NK-92 (cell line): ENCODE results near the gene DMD.

ENCODE experiments used
- DNase-seq: peaks from one replicate; lab custom pipeline; 2025; ENCODE audit not compliant: unreplicated experiment; lab: John Stamatoyannopoulos, UW

DMD gene

DNA sequence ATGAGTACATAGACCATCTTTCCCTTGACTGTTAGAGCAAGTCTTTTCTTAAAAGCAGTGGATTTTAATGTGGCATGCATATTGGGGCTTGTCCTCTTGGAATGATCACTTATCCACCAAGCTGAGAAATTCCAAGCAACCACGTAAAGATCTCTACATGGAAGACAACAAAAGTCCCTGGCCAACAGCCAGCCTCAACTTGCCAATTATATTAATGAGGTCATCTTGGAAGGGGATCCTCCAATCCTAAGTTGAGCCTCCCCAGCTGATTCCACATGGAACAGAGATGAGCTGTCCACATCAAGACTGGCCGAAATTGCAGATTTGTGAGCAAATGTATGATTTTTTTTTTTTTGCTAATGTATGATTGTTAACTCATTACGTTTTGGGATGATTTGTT lies 2118.9 kb downstream of the DMD start:
- no peak for DNase-seq

GRCh38 chrX:31091819-31092218 lies 2119.5 kb downstream of the DMD start:
- no peak for DNase-seq

- no peak for DNase-seq
Observed at GRCh38 chrX:31074522-31074921, 2136.8 kb downstream of the DMD start.

DNA sequence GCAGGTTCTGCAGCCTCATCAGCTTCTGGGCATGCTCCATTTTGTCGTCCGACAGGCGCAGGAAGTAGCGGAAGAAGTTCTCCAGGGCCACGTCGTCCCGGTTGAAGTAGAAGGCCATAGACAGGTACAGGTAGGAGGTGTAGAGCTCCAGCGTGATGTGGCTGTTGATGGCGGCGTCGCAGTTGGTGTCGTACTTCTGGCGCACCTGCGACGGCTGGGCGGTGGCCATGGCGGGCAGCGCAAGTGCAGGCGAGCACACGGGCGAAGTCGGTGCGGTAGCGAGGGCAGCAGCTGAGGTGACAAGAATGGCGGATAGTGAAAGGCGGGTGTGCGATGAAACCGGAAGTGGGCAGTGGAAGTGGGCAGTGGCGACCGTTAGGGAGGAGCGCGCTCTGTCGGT lies 2139.6 kb downstream of the DMD start, which contains the start of gene FTHL17:
Gene FTHL17, minus strand, starts transcription at position 317 of the 400 bp plus-strand sequence. Its CDS starts 88 bp downstream, at position 229.
- no peak for DNase-seq

GRCh38 chrX:31071262-31071661 lies 2140.1 kb downstream of the DMD start:
- no peak for DNase-seq

DNA sequence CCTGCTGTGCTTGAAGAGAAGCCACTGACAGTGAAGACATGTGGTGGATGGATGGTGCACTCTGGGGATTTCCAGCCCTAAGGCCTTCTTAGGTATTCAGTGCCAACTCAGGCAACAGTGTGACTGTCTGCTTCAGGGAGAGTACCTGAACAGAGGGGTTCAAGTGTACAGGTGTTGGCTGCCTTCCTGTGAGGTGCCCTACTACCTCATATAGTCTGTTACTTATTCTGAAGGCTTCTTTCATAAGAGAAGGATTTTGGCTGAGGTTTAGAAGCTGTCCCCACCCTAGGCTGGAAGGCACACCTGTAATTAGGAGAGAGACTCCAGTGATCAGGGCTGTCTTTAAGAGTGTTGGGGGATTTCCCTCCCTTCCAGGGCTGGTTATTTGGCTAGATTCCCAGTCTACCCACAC lies 2141.3 kb downstream of the DMD start:
- no peak for DNase-seq
